BLaER1 (cell line): ENCODE data around the gene ZCWPW2.
A peak's percentile ranks its signal among the peaks of the same experiment; 100 is the strongest.

Experiments
- H3K27ac ChIP-seq: shearing (Covaris generic); formaldehyde crosslinking; 2 replicates; pipeline ENCODE4 v1.8.1; 2022
- H3K27me3 ChIP-seq: shearing (Covaris generic); formaldehyde crosslinking; 2 replicates; pipeline ENCODE4 v1.8.1; 2022
- H3K36me3 ChIP-seq: shearing (Covaris generic); formaldehyde crosslinking; 2 replicates; pipeline ENCODE4 v1.8.1; 2022
- H3K4me1 ChIP-seq: shearing (Covaris generic); formaldehyde crosslinking; 2 replicates; pipeline ENCODE4 v1.8.1; 2022
- H3K4me2 ChIP-seq: shearing (Covaris generic); formaldehyde crosslinking; 2 replicates; pipeline ENCODE4 v1.8.1; 2022
- H3K4me3 ChIP-seq: shearing (Covaris generic); formaldehyde crosslinking; 2 replicates; pipeline ENCODE4 v1.8.1; 2022
- H3K9ac ChIP-seq: shearing (Covaris generic); formaldehyde crosslinking; 2 replicates; pipeline ENCODE4 v1.8.1; 2022
- H3K9me3 ChIP-seq: shearing (Covaris generic); formaldehyde crosslinking; 2 replicates; pipeline ENCODE4 v1.8.1; 2022
- H4K20me1 ChIP-seq: shearing (Covaris generic); formaldehyde crosslinking; 2 replicates; pipeline ENCODE4 v1.8.1; 2022
- Cebpa-rat ChIP-seq: shearing (Covaris generic); IDR thresholded peaks from 2 replicates; pipeline ENCODE4 v1.8.1; 2022

ZCWPW2 gene

GRCh38 chr3:28349469-28350000, 1.0 kb downstream of the ZCWPW2 start:
- no peak for TF ChIP-seq Cebpa-rat
- H3K27ac ChIP-seq: peak overlapping the region; percentile 98
- H3K9ac ChIP-seq: peak overlapping the region; percentile 96
- peaks cover 42% of the 10 kb centered on the region for H3K4me1 ChIP-seq
- no peaks in the 10 kb centered on the region for H3K27me3 ChIP-seq
- H3K4me3 ChIP-seq: peak overlapping the region; percentile 90
- H4K20me1 ChIP-seq: no peaks in the 10 kb centered on the region
- H3K9me3 ChIP-seq: peaks cover 34% of the 10 kb centered on the region
- peak overlapping the region; percentile 88 for H3K4me2 ChIP-seq
- peaks cover 25% of the 10 kb centered on the region for H3K36me3 ChIP-seq

- H3K9ac ChIP-seq: no peak overlapping the region
- H3K27ac ChIP-seq: no peak overlapping the region
- H4K20me1 ChIP-seq: no peaks in the 10 kb centered on the region
- H3K4me3 ChIP-seq: no peak overlapping the region
- no peak overlapping the region for H3K4me2 ChIP-seq
- H3K4me1 ChIP-seq: no peaks in the 10 kb centered on the region
- H3K36me3 ChIP-seq: no peaks in the 10 kb centered on the region
- no peak for TF ChIP-seq Cebpa-rat
- no peaks in the 10 kb centered on the region for H3K27me3 ChIP-seq
- H3K9me3 ChIP-seq: peaks cover 4% of the 10 kb centered on the region; the same call in 1 of the 2 replicates
These were observed 27.9 kb downstream of the ZCWPW2 start for GRCh38 chr3:28376424-28376823.

GRCh38 chr3:28386049-28386448, 37.5 kb downstream of the ZCWPW2 start:
- no peaks in the 10 kb centered on the region for H3K9me3 ChIP-seq
- H3K36me3 ChIP-seq: no peaks in the 10 kb centered on the region
- H3K27me3 ChIP-seq: no peaks in the 10 kb centered on the region
- H3K4me2 ChIP-seq: no peak overlapping the region
- H4K20me1 ChIP-seq: no peaks in the 10 kb centered on the region
- no peak overlapping the region for H3K9ac ChIP-seq
- no peak for TF ChIP-seq Cebpa-rat
- no peak overlapping the region for H3K4me3 ChIP-seq
- H3K4me1 ChIP-seq: no peaks in the 10 kb centered on the region
- H3K27ac ChIP-seq: no peak overlapping the region

- Histone ChIP-seq H3K4me3 (no peak overlapping the region), H3K27me3 (no peaks in the 10 kb centered on the region), H3K4me2 (no peak overlapping the region), H3K9ac (no peak overlapping the region), H4K20me1 (no peaks in the 10 kb centered on the region), H3K4me1 (no peaks in the 10 kb centered on the region), H3K9me3 (no peaks in the 10 kb centered on the region), H3K36me3 (no peaks in the 10 kb centered on the region), H3K27ac (no peak overlapping the region)
- TF ChIP-seq Cebpa-rat: no peak
These were observed 40.5 kb downstream of the ZCWPW2 start for GRCh38 chr3:28388978-28389377.

- no peaks in the 10 kb centered on the region for H3K36me3 ChIP-seq
- no peaks in the 10 kb centered on the region for H4K20me1 ChIP-seq
- no peak overlapping the region for H3K27ac ChIP-seq
- peaks cover 6% of the 10 kb centered on the region; the same call in 1 of the 2 replicates for H3K4me1 ChIP-seq
- H3K9me3 ChIP-seq: peaks cover 25% of the 10 kb centered on the region
- no peak overlapping the region for H3K4me2 ChIP-seq
- no peak overlapping the region for H3K9ac ChIP-seq
- H3K27me3 ChIP-seq: no peaks in the 10 kb centered on the region
- TF ChIP-seq Cebpa-rat: no peak
- H3K4me3 ChIP-seq: no peak overlapping the region
These were observed 50.7 kb downstream of the ZCWPW2 start for GRCh38 chr3:28399206-28399605.

GRCh38 chr3:28406241-28406640, 57.7 kb downstream of the ZCWPW2 start:
- no peaks in the 10 kb centered on the region for H4K20me1 ChIP-seq
- H3K9ac ChIP-seq: no peak overlapping the region
- TF ChIP-seq Cebpa-rat: no peak
- H3K4me2 ChIP-seq: no peak overlapping the region
- no peaks in the 10 kb centered on the region for H3K27me3 ChIP-seq
- no peaks in the 10 kb centered on the region for H3K4me1 ChIP-seq
- H3K36me3 ChIP-seq: no peaks in the 10 kb centered on the region
- no peak overlapping the region for H3K27ac ChIP-seq
- H3K9me3 ChIP-seq: 0 out of 2 replicates have a peak, but pooled peaks cover 6% of the 10 kb centered on the region
- H3K4me3 ChIP-seq: no peak overlapping the region

GRCh38 chr3:28449398-28449797, 100.9 kb downstream of the ZCWPW2 start:
- no peak; the same call in 1 of the 2 replicates for TF ChIP-seq Cebpa-rat
- H3K4me3 ChIP-seq: no peak overlapping the region
- H3K27ac ChIP-seq: no peak overlapping the region
- no peak overlapping the region for H3K9ac ChIP-seq
- no peaks in the 10 kb centered on the region for H4K20me1 ChIP-seq
- no peak overlapping the region for H3K4me2 ChIP-seq
- H3K9me3 ChIP-seq: peaks cover 2% of the 10 kb centered on the region
- H3K27me3 ChIP-seq: no peaks in the 10 kb centered on the region
- no peaks in the 10 kb centered on the region for H3K36me3 ChIP-seq
- H3K4me1 ChIP-seq: no peaks in the 10 kb centered on the region

GRCh38 chr3:28462866-28463265, 114.3 kb downstream of the ZCWPW2 start:
- no peak overlapping the region for H3K4me3 ChIP-seq
- H3K27ac ChIP-seq: no peak overlapping the region
- H3K4me1 ChIP-seq: no peaks in the 10 kb centered on the region
- TF ChIP-seq Cebpa-rat: no peak
- no peak overlapping the region for H3K9ac ChIP-seq
- no peaks in the 10 kb centered on the region for H3K9me3 ChIP-seq
- no peak overlapping the region for H3K4me2 ChIP-seq
- no peaks in the 10 kb centered on the region for H3K36me3 ChIP-seq
- H3K27me3 ChIP-seq: no peaks in the 10 kb centered on the region
- H4K20me1 ChIP-seq: no peaks in the 10 kb centered on the region

- Histone ChIP-seq H3K27me3 (no peaks in the 10 kb centered on the region), H3K27ac (no peak overlapping the region), H3K4me2 (no peak overlapping the region), H3K9ac (no peak overlapping the region), H3K9me3 (0 out of 2 replicates have a peak, but pooled peaks cover 3% of the 10 kb centered on the region), H3K36me3 (no peaks in the 10 kb centered on the region), H3K4me1 (no peaks in the 10 kb centered on the region), H3K4me3 (no peak overlapping the region), H4K20me1 (no peaks in the 10 kb centered on the region)
- TF ChIP-seq Cebpa-rat: no peak
These were observed 118.9 kb downstream of the ZCWPW2 start for GRCh38 chr3:28467414-28467813.

- Histone ChIP-seq H3K27me3 (no peaks in the 10 kb centered on the region), H3K4me2 (no peak overlapping the region), H3K36me3 (no peaks in the 10 kb centered on the region), H3K9me3 (0 out of 2 replicates have a peak, but pooled peaks cover 3% of the 10 kb centered on the region), H3K9ac (no peak overlapping the region), H3K4me3 (no peak overlapping the region), H4K20me1 (no peaks in the 10 kb centered on the region), H3K27ac (no peak overlapping the region), H3K4me1 (no peaks in the 10 kb centered on the region)
- TF ChIP-seq Cebpa-rat: no peak
These were observed 127.7 kb downstream of the ZCWPW2 start for GRCh38 chr3:28476194-28476593.

- Histone ChIP-seq H3K36me3 (no peaks in the 10 kb centered on the region), H4K20me1 (no peaks in the 10 kb centered on the region), H3K9me3 (0 out of 2 replicates have a peak, but pooled peaks cover 3% of the 10 kb centered on the region), H3K27me3 (no peaks in the 10 kb centered on the region), H3K4me1 (no peaks in the 10 kb centered on the region), H3K4me3 (no peak overlapping the region), H3K27ac (no peak overlapping the region), H3K4me2 (no peak overlapping the region), H3K9ac (no peak overlapping the region)
- no peak for TF ChIP-seq Cebpa-rat
These were observed 128.2 kb downstream of the ZCWPW2 start for GRCh38 chr3:28476764-28477163.
